Left kidney (tissue), 2 donors: ENCODE measurements around the gene RASD1. TPM values are rescaled to one million over a fixed set of nuclear protein-coding genes. Genes with fewer than 3 reads are reported as not detected.
"Not testable (repeated sequence)": the region's sequence is repeated elsewhere in the genome, so short reads cannot be mapped to it uniquely, and the experiment has no call there.

Experiments used
- DNase-seq: peaks from one replicate; pipeline ENCODE4 v3.0.0-alpha.2; 2013
- polyA plus RNA-seq: library from polyadenylated mRNA; unstranded; fragments of 120-200 nt; gene quantifications from one replicate; pipeline ENCODE4 v1.2.1, GENCODE V29; 2013; ENCODE audit not compliant: insufficient read length

RASD1 gene
- polyA plus RNA-seq, 1 donor = 0.73 TPM

DNA sequence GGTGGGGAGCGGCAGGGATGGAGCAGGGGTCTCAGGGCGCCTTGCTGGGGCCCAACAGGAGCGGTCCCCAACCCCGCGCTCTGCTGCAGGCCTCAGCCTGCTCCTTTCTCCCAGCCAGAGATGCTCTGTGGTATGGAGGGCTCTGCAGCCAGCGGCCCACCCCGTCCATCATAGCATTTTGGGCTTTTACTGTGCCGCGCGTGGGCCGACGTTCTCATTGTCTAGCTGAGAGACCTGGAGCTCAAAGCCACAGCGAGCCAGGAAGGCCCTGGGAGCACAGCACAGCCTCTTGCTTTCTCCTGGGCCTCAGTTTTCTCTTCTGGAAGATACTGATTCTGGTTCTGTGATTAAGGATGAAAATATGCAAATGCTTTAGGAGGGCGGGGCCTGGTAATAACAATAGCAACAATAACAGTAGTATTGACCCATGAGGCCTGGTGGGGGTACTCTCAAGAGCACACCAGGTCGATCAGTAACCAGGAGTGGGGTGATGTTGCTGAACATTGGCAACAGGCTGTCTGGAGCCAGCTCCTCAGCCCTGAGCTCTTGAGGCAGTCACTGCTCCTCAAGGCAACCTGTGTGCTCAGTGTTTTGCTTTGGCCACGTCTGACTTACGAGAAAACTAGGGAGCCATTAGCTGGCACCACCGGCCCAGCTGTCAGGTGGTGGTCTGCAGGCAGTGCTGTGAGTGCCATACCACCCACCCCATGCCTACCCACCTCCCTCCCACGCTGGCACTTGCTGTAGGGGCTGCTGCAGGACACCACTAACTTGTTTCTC lies 1.1 kb upstream of the RASD1 start:
- DNase-seq = no peak

DNA sequence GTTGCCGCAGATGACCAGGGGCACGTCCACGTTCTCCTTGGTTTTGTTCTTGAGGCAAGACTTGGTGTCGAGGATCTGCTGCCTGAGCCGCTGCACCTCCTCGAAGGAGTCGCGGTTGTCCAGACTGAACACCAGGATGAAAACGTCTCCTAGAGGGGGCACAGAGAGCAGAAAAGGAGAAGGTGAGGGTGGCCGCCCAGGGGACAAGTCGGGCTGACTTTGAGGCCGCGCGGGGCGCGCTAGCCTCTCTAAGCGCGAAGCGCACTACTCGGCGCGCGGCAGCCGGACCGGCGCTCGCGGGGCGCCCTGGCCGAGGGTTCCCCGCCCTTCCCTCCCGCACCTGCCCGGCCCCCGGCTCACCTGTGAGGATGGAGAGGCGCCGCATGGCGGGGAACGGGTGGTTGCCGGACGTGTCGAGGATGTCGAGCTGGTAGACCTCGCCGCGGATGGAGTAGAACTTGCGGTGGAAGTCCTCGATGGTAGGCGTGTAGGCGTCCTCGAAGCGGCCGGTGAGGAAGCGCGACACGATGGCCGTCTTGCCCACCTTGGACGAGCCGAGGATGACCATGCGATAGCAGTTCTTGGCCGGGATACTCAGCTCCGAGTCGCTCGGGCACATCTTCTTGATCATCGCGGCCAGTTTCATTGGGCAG lies 533 bp downstream of the RASD1 start:
- peak; percentile 26 for DNase-seq

DNA sequence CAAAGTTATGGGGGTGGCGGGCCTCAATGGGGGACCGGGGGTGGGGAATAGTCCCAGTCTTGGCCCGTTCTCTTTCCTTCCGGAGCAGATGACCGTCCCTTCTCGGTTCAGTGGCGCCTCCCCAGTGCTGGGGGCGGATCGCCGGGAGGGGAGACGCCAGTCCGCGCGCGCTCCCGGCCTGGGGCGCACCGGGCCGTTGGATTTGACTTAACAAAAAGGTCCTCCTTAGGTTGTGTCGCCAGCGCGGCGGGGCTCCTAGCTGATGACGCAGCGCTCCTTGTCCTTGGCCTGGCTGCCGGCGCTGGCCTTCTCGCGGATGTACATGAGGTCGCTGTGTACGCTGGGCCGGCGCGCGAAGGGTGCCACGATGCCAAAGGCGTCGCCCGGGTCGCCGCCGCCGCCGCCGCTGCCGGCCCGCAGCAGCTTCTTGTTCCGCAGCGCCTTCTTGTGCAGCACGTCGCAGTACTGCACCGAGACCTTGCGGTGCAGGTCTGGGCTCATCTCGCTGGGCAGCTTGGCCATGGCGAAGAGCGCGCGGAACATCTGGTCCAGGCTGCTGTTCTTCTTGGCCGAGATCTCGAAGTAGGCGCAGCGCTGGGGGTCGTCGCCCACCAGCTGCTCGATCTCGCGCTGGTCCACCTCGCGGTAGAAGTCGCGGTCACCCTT lies 1.2 kb downstream of the RASD1 start:
- peak; percentile 45 for DNase-seq

DNA sequence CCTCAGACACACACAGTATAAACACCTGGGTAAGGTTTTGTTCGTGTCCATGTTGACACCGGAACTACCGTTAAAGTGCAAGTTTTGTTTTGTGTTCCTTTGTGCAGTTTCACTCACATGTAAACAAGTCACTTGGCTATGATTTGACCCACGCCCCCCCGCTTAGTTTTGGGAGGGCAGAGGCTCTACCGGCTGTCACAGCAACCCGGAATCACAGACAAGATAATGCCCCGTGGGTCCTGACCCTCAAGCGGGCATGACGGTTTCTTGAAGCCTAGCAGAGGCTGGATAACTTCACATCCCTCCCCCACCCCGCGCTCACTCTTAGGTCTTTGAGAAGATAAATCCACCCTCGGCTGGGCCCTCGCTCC lies 1.7 kb downstream of the RASD1 start:
- no peak for DNase-seq

DNA sequence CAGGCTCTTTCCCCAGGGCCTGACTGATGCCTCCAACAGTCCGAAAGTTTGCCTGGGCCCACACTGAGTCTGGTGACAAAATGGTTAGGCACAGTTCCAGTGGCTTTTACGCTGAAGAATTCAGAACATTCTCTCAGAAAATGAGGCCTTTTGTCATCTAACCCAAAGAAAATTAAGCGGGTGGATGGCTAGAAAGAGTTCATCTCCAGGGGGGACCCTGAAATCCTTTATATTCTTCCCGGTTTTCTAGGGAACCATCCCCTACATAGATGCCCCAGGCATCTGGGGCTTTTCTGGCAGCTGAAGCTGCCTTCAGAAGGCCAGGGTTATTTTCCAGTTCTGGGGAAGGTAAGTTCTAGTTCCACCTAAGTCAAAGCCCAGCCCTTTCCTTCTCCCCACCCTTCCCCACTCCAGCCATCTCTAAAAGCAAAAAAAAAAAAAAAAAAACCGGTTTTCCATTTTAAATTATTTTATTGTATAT lies 2.2 kb downstream of the RASD1 start:
- DNase-seq = no peak

DNA sequence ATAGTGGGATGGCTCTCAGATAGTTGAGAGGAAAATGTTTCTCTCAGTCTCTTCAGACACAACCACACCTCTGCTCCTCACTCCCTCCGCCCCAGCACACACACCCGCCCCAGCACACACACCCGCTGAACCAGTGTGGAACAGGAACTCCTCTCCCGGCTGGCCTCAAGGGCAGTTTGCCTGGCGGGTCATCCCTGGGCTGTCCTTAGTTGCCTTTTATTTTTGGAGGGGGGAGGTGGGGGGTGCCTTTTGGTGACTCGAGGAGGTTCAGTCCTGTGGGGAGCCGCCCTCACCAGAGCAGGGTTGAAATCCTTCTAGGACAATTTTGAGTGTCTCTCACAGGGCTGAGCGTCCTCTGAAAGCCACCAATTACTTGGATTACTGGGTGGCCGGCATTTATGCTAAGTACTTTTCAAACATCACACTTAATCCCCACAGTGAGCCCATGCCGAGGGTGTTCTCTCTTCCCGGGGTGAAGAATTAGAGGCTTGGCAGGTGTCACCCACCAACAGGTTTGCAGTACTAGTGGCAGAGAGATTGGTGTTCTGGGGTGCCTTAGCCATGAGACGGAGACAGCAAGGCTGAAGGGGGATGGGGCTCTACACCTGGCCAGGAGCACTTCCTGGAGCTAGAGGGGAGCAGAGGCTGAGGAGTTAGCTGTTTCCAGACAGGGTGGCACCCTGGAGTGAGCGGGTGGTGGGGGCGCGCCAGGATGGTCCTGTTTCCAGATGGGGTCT lies 2.8 kb downstream of the RASD1 start:
- DNase-seq = no peak

DNA sequence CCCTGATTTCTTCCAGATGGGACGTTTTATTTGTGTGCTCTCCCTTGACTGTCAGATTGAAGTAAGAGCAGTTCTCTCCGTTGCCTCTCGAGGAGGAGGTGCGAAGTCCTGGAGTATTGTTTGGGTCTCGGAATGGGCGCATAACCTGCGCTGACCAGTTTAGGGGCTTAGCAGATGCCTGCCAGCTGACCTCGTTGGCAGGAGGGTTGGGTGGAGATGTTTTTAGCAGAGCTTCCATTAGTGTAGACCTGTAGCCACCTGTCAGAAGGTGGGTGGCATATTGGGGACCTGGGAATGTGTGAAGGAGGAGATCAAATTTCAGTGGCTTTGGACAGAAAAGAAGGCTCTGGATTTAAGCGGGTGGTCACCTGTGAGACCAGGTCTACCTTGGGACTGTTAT lies 3.6 kb downstream of the RASD1 start:
- DNase-seq = no peak

DNA sequence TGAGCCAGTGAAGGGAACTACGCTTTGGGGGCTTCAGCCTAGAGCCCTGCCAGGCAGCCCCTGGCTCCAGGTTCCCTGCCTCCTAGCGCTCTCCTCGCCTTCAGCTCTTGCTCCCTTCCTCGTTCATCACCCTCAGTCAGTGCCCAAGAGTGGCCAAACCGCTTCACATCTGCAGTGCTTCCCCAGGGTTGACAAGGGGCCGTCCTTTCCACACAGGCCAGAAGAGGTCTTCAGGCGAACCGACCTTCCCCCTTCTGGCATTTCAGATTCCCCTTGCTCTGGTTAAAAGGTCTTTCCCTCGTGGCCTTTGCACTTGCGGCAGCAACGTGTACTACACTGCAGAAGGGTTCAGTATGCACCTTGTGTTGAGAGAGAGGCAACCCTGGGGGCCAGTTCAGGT lies 4.1 kb downstream of the RASD1 start:
- no peak for DNase-seq

DNA sequence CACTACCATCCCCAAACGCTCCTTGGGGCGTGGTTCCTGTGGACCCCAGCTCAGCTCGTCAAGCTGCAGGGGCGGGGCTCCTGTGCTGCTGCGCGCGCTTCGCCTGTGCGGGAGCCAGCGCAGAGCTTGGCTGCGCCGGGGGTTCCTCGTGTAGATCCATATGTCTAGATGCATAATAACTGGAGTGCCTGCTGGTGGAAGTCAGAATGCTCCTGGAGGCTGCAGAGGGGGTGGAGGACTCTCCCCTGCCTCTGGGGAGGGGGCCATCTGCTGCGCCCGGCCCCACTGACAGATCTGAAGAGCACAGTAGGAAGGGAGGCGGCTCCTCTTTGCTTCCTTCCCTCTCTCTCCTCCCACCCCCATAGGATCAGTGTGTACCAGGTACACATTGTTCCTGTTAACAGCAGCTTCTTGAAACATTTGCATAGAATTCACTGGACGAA lies 4.6 kb downstream of the RASD1 start:
- DNase-seq = no peak

DNA sequence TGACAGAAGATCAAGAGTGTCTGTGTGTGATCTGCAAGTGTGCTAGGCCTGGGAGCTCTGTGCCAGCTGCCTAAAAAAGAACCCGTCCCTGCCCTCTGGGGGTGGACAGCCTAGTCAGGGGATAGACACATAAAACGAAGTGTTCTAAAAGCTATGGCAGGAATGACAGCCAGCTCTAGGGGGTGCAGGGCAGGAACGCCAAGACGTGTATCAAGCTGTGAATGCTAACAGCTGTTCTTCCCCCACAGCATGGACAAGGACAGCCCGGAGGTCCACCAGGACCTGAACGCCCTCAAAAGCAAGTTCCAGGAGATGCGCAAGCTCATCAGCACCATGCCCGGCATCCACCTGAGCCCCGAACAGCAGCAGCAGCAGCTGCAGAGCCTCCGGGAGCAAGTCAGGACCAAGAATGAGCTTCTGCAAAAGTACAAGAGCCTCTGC lies 5.1 kb downstream of the RASD1 start:
- no peak for DNase-seq

DNA sequence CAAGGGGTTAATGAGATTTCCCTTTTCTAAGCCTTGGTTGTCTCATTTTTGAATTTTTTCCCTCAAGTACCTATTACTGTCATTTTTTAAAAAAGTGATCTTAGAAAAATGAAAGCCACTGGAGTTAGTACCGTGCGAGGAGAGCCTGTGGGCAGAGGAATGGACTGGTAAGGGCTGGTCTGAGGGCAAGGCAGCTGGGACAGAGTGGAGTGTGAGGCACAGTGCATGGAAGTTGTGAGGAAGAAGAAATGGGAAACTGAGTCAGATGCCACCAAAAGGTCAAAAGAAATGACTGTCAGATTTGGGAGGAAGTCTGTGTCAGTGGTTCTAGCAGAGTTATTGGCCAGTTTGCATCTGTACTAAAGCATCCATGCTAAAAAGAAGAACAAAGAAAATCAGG lies 8.2 kb downstream of the RASD1 start:
- DNase-seq = no peak

DNA sequence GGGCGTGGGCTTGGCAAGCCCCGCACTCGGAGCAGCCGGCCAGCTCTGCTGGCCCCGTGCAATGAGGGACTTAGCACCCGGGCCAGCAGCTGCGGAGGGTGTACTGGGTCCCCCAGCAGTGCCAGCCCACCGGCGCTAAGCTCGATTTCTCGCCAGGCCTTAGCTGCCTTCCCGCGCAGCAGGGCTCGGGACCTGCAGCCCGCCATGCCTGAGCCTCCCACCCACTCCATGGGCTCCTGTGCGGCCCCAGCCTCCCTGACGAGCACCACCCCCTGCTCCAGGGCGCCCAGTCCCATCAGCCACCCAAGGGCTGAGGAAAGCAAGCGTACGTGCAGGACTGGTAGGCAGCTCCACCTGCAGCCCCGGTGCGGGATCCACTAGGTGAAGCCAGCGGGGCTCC lies 9.8 kb downstream of the RASD1 start:
- DNase-seq = not testable (repeated sequence)

DNA sequence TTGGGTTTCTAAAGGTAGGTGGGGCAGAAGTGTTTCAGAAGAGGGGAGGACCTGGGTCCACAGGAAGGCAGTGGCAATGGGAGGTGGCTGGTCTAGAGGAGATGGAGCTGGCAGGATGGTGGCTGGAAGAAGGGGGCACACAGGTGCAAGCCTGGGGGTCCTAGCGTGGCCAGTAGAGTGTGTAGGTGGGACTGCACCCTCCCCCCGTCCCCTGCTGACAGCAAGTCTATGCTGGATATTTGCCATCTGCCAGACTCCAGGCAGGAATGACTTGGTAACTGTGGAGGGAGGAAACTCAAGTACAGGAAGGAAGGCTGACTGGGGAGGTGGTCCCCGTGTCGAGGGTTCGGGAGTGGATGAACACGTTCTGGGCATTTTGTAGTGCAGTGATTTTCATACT lies 10.8 kb downstream of the RASD1 start:
- DNase-seq = no peak

DNA sequence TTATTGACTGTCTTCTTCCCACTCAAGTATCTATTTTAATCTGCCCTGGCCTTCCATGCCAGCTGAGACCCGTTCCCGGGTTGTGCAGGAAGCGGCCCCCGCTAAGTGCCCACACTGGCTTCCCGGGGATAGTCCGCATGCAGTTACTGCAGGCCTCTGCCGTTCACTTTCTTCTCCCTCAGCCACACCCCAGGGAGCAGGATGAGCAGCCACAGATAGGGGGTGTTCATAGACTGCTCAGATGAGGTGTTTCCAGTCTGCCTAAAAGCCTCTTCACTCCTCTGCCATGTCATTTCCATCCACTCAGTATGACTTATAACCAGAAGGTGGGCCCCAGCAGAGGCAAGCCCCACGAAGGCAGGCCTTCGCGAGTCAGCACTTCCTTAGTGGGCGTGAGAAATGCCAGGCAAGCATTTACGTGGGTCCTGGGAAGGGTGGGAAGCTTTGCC lies 11.7 kb downstream of the RASD1 start:
- no peak for DNase-seq

DNA sequence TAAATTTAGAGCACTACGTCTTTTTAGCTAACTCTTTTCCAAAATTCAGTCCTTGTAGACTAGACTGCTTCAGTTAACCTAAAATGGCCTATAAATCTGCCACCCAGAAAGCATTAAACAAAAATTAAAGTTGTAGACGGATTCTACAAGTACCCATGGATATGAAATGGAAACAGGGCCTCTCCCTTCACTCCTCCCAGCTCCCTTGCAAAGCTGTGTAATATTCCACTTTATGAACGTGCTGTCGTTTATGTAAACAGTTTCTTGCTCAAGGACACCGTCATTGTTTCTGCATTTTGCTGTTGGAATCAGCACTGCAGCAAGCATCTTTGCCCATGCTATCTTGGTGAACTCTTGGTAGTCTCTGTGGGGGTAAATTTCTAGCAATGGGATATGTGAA lies 14.3 kb downstream of the RASD1 start:
- no peak for DNase-seq

DNA sequence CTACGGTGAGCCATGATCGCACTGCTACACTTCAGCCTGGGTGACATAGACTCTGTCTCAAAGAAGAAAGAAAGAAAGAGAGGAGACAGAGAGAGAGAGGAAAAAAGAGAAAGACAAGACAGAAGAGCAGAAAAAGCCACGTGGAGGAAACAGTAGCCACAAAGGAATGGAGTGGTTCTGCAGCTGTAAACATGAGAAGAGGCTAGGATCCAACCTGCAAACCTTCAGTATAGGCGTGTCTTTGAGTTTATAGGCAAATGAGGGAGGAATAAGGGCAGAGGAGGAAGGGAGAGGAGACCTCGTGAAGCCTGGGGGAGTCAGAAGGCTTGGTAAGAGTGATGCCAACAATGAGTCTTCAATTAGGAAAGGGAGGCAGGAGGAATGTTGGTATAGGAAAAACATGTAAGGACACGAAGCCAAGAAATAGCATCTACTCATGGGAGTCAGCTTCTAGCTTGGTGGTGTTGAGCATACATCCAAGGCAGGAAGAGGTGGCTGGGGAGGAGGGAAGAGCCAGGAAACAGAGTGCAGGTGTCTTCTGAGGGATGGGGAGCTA lies 15.5 kb downstream of the RASD1 start:
- DNase-seq = no peak

DNA sequence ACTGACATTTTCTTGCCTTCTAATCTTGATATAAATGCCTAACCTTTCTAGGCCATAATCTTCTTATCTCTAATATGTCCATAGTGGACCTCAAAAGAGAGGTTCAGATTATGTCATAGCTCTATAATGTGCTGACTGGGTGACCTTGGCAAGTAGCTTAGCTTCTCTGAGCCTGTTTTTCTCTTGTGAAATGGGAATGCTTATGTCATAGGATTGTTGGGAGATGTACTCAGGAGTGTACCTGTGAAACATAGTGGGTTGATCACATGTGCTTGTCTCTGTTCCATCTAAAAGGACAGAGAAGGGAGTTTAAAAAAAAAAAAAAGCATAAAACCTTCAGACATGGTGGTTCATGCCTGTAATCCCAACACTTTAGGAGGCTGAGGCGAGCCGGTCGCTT lies 17.0 kb downstream of the RASD1 start:
- no peak for DNase-seq

DNA sequence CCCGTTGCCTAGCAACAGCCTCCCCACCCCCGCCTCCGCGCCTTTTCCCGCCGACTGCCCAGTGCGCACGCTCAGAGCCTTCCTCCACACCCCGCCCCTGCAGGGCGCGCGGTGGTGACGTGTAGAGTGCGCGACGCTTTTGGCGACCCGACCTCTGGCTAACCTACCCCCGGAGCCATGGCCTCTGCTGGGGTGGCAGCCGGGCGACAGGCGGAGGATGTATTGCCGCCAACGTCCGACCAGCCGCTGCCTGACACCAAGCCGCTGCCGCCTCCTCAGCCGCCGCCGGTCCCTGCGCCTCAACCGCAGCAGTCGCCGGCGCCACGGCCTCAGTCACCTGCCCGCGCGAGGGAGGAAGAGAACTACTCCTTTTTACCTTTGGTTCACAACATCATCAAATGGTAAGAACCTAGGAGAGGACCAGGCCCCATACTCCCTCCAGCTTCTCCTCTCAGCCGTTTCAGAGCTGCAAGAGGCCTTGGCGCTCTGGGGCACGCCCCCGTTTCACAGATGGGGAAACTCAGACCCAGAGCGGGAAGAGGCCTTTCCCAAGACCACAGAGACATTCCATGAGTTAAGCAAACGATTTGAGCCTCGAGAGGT lies 19.2 kb downstream of the RASD1 start, which contains the start of gene MED9:
Gene MED9 (plus strand): TSS at position 136 of the 603 bp plus-strand sequence. CDS start 42 bp downstream, at position 178.
- peak; percentile 91 for DNase-seq

DNA sequence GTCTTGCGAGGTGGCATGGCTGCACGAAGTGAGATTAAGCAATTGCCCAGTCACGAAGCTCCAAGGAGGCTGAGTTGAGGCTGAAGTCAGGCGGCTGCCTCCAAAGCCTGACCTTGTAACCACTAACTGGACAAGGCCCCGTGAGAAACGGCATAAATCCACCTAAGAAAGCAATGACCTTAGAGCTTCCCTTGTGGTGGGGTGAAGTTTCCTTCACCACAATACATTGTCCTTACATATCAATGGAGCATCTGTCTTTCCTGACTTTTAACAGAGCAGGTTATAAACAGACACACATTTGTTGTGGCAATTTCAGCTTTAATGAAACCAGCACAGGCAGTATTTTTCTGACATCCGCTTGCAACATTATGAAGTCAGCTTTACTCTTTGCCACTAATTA lies 21.9 kb downstream of the RASD1 start:
- no peak for DNase-seq

DNA sequence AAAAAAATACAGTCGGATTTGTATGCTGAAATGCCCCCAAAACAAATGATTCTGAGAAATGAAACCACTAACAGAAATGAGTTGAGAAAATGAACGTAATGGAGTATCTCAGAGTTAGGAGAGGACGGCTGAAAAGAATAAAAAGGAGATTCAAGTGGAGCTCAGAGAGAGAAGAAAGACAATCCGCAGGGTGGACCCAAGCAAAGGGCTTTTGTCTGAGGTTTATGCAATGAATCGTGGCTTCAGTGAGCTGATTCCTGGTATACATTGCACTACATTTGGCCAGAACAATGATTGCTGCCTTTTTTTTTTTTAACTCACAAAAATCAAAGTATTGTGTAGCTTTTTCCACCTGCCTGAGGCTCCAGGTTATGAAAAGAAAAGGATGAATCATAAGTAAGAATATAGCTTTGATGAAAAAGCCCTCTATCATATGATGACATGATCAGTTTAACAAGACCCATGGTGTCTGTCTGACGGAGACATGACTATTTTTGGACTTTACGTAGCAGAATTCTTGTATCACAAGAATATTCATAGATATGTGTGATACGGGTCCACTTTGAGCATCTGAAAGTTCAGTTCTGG lies 23.8 kb downstream of the RASD1 start:
- no peak for DNase-seq

DNA sequence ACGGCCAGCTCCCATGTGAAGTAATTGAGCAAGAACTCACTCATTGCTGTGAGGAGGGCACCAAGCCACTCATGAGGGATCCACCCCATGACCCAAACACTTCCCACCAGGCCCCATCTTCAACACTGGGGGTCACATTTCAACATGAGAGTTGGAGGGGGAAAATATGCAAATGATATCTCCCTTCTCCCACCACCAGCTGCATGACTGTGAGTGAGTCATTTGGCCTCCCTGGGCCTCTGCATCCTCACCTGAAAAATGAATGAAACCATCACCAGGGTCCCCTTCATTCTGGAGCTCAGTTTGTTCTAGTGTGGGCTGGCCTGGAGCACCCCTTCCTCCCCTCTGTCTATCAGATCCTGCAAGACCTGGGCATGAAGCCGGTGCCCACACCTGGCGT lies 26.2 kb downstream of the RASD1 start:
- no peak for DNase-seq
